HCT116 (cell line): ENCODE data around the gene MAP2K1. TPM values are rescaled to one million over a fixed set of nuclear protein-coding genes. Genes with fewer than 3 reads are reported as not detected.

Experiments used
- microRNA-seq: library from miRNA; unstranded; fragments of <30 nt; microRNA quantifications from one replicate; pipeline ENCODE4, GENCODE V29; 2016; ENCODE audit warnings: borderline number of aligned reads
- total RNA-seq: library from RNA; stranded (reverse); gene quantifications from one replicate; pipeline ENCODE4 v1.2.1, GENCODE V29; 2021; ENCODE audit not compliant: unreplicated experiment

Gene MAP2K1
- total RNA-seq, 1 experiment from 2014 or later = 52.3 TPM

Small RNA genes within 50 kb of the gene (microRNA-seq; reads per million reads assigned to microRNA genes)
- not detected for gene MIR4512

Other genes with a start within 250 kb of the MAP2K1 start
- 2.3 TPM for gene MEGF11, start 133.2 kb upstream of the MAP2K1 start, total RNA-seq
- 32.2 TPM for gene DIS3L, start 93.3 kb upstream of the MAP2K1 start, total RNA-seq
- gene TIPIN, start 30.2 kb upstream of the MAP2K1 start, total RNA-seq = 28.1 TPM
- 28.3 TPM for gene SNAPC5, start 110.8 kb downstream of the MAP2K1 start, total RNA-seq
- 3,818 TPM for gene RPL4, start 117.9 kb downstream of the MAP2K1 start, total RNA-seq
- gene ZWILCH, start 118.4 kb downstream of the MAP2K1 start, total RNA-seq = 25.8 TPM
- not detected for gene LCTL, start 179.1 kb downstream of the MAP2K1 start, total RNA-seq